ENCODE measurements around the gene MAN2B1.

GRCh38 chr19:12628040-12629022, 38.2 kb downstream of the MAN2B1 start:
- TF ChIP-seq POLR2A (IDR thresholded peaks at IDR 0.05): no peak
- TF ChIP-seq, protein P1, sequence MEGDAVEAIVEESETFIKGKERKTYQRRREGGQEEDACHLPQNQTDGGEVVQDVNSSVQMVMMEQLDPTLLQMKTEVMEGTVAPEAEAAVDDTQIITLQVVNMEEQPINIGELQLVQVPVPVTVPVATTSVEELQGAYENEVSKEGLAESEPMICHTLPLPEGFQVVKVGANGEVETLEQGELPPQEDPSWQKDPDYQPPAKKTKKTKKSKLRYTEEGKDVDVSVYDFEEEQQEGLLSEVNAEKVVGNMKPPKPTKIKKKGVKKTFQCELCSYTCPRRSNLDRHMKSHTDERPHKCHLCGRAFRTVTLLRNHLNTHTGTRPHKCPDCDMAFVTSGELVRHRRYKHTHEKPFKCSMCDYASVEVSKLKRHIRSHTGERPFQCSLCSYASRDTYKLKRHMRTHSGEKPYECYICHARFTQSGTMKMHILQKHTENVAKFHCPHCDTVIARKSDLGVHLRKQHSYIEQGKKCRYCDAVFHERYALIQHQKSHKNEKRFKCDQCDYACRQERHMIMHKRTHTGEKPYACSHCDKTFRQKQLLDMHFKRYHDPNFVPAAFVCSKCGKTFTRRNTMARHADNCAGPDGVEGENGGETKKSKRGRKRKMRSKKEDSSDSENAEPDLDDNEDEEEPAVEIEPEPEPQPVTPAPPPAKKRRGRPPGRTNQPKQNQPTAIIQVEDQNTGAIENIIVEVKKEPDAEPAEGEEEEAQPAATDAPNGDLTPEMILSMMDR (IDR thresholded peaks at IDR 0.05): no peak

Data from Peyer's patch (tissue), 4 donors.